ENCODE data around the gene RPL3. TPM values are rescaled to one million over a fixed set of nuclear protein-coding genes. Genes with fewer than 3 reads are reported as not detected.

RPL3 gene
- total RNA-seq, 1 donor from 2014 or later = 8,485 TPM

- no peaks in the 10 kb centered on the region for H3K27me3 ChIP-seq (ENCODE audit: control insufficient read depth, insufficient read depth, low read length)
- no peak for TF ChIP-seq CTCF (IDR thresholded peaks at IDR 0.05; ENCODE audit: insufficient read depth, low read length, severe bottlenecking)
- peaks cover 51% of the 10 kb centered on the region for H3K36me3 ChIP-seq (ENCODE audit: control insufficient read depth, insufficient read depth, low read length)
- DNase-seq (ENCODE audit: low read depth) (no peak), FAIRE-seq (no peak)
- peak overlapping the region; percentile 53 for H3K4me3 ChIP-seq (ENCODE audit: low read depth, low read length)
These were observed 2.2 kb downstream of the RPL3 start for GRCh38 chr22:39317084-39317774.

- TF ChIP-seq CTCF (IDR thresholded peaks at IDR 0.05; ENCODE audit: insufficient read depth, low read length, severe bottlenecking) = peak; percentile 92
- no peak for FAIRE-seq
- DNase-seq (ENCODE audit: low read depth) = peak; percentile 83
- H3K36me3 ChIP-seq (ENCODE audit: control insufficient read depth, insufficient read depth, low read length) = peaks cover 56% of the 10 kb centered on the region
- H3K4me3 ChIP-seq (ENCODE audit: low read depth, low read length) = peak overlapping the region; percentile 53
- no peaks in the 10 kb centered on the region for H3K27me3 ChIP-seq (ENCODE audit: control insufficient read depth, insufficient read depth, low read length)
These were observed 2.9 kb downstream of the RPL3 start for GRCh38 chr22:39316440-39317083.

GRCh38 chr22:39315389-39315788, 4.0 kb downstream of the RPL3 start:
- no peak overlapping the region for H3K4me3 ChIP-seq (ENCODE audit: low read depth, low read length)
- DNase-seq (ENCODE audit: low read depth) (no peak), FAIRE-seq (no peak)
- H3K27me3 ChIP-seq (ENCODE audit: control insufficient read depth, insufficient read depth, low read length) = no peaks in the 10 kb centered on the region
- H3K36me3 ChIP-seq (ENCODE audit: control insufficient read depth, insufficient read depth, low read length) = peaks cover 56% of the 10 kb centered on the region
- TF ChIP-seq CTCF (IDR thresholded peaks at IDR 0.05; ENCODE audit: insufficient read depth, low read length, severe bottlenecking) = no peak

- FAIRE-seq (peak; percentile 50), DNase-seq (ENCODE audit: low read depth) (no peak)
- H3K4me3 ChIP-seq (ENCODE audit: low read depth, low read length) = no peak overlapping the region
- no peaks in the 10 kb centered on the region for H3K27me3 ChIP-seq (ENCODE audit: control insufficient read depth, insufficient read depth, low read length)
- peak; percentile 14 for TF ChIP-seq CTCF (IDR thresholded peaks at IDR 0.05; ENCODE audit: insufficient read depth, low read length, severe bottlenecking)
- peaks cover 56% of the 10 kb centered on the region for H3K36me3 ChIP-seq (ENCODE audit: control insufficient read depth, insufficient read depth, low read length)
These were observed 5.0 kb downstream of the RPL3 start for GRCh38 chr22:39314251-39314971.

GRCh38 chr22:39313258-39314001, 6.0 kb downstream of the RPL3 start:
- H3K36me3 ChIP-seq (ENCODE audit: control insufficient read depth, insufficient read depth, low read length) = peaks cover 56% of the 10 kb centered on the region
- no peaks in the 10 kb centered on the region for H3K27me3 ChIP-seq (ENCODE audit: control insufficient read depth, insufficient read depth, low read length)
- no peak overlapping the region for H3K4me3 ChIP-seq (ENCODE audit: low read depth, low read length)
- TF ChIP-seq CTCF (IDR thresholded peaks at IDR 0.05; ENCODE audit: insufficient read depth, low read length, severe bottlenecking) = no peak
- DNase-seq (ENCODE audit: low read depth) (no peak), FAIRE-seq (no peak)

Data from bronchial epithelial cell (primary cell).